ENCODE results near the gene VEGFB.
A peak's percentile ranks its signal among the peaks of the same experiment; 100 is the strongest.

VEGFB gene

DNA sequence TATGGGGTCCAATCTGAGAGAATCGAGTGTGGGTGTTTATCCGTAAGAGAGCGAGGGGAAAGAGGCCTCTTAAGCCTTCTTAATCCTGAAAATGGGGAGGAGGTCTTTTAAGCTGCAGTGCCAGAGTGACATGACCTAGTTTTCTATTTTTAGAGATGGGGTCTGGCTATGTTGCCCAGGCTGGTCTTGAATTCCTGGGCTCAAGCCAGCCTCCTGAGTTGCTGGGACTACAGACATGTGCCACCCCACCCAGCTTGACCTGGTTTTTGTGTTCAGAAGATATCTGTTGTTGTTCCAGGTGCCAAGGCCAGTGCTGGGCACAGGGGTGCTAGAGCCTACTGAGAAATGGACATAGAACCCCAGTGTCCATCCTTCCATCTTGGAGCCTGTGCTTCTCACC, 48.7 kb downstream of the VEGFB start:
- DNase-seq (ENCODE audit: extremely low read depth, low read depth), result no peak
- TF ChIP-seq, protein P1, sequence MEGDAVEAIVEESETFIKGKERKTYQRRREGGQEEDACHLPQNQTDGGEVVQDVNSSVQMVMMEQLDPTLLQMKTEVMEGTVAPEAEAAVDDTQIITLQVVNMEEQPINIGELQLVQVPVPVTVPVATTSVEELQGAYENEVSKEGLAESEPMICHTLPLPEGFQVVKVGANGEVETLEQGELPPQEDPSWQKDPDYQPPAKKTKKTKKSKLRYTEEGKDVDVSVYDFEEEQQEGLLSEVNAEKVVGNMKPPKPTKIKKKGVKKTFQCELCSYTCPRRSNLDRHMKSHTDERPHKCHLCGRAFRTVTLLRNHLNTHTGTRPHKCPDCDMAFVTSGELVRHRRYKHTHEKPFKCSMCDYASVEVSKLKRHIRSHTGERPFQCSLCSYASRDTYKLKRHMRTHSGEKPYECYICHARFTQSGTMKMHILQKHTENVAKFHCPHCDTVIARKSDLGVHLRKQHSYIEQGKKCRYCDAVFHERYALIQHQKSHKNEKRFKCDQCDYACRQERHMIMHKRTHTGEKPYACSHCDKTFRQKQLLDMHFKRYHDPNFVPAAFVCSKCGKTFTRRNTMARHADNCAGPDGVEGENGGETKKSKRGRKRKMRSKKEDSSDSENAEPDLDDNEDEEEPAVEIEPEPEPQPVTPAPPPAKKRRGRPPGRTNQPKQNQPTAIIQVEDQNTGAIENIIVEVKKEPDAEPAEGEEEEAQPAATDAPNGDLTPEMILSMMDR (IDR thresholded peaks at IDR 0.05; ENCODE audit: low read depth, low read length), result no peak

DNA sequence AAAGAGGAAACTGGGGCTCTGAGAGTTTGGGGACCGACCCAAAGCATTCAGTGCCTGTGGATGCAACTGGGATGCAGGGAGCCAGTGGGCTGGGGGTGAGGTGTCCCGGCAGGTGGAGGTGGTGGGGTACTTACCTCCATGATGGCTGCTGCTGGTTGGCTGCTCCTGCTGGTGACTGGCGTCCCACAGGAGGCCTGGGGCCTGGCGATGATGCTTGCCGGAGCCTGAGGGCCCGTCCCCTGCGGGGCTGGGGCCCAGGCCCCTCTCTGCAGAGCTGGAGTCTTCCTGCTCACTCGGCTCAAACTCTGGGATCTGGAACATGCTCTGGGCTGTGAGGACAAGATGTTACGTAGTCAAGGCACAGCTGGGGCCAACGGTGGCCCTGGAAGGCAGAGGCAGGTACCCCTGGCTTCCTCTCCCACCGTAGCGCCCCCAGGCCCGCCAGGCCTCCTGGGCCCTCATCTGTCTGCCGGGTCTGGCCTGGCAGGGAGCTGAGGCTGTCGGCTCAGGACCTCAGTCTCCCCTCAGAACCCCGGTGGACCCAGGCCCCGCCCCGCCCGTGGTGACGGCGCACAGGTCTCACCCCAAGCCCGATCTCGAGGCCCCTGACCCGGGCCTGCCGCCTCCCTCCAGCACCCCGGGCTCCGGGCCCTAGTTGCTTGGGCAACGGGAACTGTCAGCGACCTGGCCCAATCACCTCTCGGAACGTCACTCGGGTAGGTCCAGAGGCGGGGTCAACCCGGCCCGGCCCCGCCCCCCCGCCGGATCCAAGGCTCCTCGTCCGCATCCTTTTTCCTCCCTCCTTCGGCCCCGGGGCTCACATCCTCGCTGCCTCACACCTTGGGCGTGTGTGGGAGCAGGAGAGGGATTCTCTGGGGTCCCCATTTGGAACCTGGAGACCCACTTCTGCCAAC, 49.9 kb downstream of the VEGFB start, which contains the start of gene BAD:
TSS of gene BAD (minus strand) at position 618 of the 914 bp plus-strand sequence. CDS start at position 321, 297 bp downstream.
- DNase-seq (ENCODE audit: extremely low read depth, low read depth), result peak; percentile 73
- TF ChIP-seq, protein P1 (IDR thresholded peaks at IDR 0.05; ENCODE audit: low read depth, low read length), result no peak

DNA sequence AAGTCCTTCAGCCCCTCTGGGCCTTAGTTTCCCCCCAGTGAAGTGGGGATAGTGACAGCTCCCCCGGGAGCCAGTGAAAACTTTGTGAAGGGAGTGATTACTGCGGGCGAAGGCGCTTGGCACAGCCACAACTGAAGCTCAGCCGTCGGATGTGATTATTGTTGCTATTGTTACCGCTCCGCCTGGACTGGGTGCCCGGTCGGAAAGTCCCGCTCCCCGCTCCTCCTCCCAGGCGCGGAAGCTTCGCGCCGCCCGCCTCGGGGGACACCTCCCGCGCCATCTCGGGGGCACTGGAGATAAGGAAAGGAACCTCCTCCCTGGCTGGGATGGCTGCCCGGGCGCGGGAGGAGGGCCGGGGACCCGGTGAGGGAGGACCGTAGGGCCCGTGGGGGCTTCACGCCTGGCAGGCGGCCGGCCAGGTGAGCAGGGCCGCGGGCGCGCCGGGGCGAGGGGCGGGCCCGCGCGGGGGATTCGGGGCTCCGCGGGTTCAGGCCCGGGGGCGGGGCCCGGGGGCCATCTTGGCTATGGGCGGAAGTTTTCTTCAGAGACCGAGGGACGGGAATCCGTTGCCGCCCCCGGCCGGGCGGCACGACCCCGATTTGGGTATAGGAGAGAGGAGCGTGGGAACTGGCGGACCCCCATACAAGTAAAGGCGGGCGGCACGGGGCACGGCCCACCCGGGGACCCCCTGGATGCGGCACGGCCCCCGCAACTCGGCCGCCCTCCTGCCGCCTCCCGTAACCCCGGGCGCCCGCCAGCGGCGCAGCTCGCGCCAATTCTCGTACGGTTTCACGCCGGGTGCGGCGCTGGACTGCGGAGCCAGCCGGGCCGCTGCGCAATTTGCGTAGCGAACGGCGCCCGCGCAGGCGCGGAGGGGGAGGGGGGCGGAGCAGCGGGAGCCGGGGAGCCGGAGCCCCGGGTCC, 50.8 kb downstream of the VEGFB start, which contains the start of gene GPR137:
TSS of gene GPR137 (plus strand) at position 887 of the 923 bp plus-strand sequence. CDS start 677 bp downstream, outside the sequence.
- no peak for DNase-seq (ENCODE audit: extremely low read depth, low read depth)
- TF ChIP-seq, protein P1 (IDR thresholded peaks at IDR 0.05; ENCODE audit: low read depth, low read length), result no peak

DNA sequence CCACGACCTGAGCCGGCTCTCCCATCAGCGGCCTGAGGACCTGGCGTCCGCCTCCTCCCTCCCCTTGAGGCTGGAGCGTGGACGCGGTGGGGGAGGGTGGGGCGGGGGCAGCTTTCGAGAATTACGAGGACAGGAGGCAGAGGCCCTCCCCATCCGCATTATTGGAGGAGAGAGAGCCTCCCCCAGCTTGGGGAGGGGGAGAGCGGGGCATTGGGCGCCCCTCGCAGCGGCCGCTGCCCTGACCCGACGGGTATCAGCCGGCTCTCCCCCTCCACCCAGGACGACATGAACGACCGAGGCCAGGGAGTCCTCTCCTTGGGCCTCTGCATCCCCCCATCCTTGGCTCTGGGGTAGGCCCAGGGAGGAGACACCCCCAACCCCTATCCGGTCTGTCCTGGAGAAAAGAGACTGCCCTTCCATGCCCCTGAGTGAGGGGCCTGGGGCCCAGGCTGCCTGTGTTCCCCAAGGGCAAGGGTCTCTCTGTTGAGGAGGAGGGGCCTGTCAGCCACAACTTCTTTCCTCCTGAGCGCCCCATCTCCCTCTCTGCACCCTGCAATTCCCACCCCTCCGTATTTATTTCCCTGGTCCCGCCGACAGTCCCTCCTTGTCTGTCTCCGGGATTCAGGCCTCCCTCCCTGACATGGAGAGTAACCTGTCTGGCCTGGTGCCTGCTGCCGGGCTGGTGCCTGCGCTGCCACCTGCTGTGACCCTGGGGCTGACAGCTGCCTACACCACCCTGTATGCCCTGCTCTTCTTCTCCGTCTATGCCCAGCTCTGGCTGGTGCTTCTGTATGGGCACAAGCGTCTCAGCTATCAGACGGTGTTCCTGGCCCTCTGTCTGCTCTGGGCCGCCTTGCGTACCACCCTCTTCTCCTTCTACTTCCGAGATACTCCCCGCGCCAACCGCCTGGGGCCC, 51.8 kb downstream of the VEGFB start:
- TF ChIP-seq, protein P1 (IDR thresholded peaks at IDR 0.05; ENCODE audit: low read depth, low read length), result no peak
- no peak for DNase-seq (ENCODE audit: extremely low read depth, low read depth)

DNA sequence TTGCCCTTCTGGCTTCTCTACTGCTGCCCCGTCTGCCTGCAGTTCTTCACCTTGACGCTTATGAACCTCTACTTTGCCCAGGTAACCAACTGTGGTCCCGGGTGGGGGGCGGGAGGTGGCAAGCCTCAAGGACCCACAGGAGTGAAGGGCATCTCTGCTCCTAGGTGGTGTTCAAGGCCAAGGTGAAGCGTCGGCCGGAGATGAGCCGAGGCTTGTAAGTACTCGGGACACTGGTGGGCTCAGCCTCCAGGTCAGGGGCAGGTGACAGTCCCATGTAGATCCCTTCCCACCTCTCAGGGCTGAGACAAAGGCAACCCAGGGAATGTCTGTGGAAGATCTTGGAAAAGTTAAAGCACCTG, 52.4 kb downstream of the VEGFB start:
- TF ChIP-seq, protein P1 (IDR thresholded peaks at IDR 0.05; ENCODE audit: low read depth, low read length), result no peak
- DNase-seq (ENCODE audit: extremely low read depth, low read depth), result no peak

DNA sequence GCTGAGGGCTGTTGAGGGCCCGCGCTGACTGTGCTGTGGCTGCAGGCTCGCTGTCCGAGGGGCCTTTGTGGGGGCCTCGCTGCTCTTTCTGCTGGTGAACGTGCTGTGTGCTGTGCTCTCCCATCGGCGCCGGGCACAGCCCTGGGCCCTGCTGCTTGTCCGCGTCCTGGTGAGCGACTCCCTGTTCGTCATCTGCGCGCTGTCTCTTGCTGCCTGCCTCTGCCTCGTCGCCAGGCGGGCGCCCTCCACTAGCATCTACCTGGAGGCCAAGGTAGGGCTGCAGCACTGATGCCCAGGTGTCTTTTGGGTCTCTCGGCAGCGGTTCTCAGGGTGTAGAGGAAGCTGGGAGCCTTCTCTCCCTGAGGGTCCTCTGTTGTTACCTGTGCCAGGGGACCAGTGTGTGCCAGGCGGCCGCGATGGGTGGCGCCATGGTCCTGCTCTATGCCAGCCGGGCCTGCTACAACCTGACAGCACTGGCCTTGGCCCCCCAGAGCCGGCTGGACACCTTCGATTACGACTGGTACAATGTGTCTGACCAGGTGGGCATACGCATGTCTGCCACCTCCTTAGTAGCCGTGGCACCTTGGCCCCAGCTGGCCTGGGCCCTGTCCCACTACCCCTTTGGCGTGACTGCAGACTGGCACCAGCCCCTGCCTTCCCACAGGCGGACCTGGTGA, 53.4 kb downstream of the VEGFB start:
- no peak for DNase-seq (ENCODE audit: extremely low read depth, low read depth)
- TF ChIP-seq, protein P1 (IDR thresholded peaks at IDR 0.05; ENCODE audit: low read depth, low read length), result no peak
